ENCODE data around the gene CHGA. TPM values are rescaled to one million over a fixed set of nuclear protein-coding genes. Genes with fewer than 3 reads are reported as not detected.

Gene CHGA, protein sequence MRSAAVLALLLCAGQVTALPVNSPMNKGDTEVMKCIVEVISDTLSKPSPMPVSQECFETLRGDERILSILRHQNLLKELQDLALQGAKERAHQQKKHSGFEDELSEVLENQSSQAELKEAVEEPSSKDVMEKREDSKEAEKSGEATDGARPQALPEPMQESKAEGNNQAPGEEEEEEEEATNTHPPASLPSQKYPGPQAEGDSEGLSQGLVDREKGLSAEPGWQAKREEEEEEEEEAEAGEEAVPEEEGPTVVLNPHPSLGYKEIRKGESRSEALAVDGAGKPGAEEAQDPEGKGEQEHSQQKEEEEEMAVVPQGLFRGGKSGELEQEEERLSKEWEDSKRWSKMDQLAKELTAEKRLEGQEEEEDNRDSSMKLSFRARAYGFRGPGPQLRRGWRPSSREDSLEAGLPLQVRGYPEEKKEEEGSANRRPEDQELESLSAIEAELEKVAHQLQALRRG
- polyA plus RNA-seq (2012; ENCODE audit: insufficient read depth, insufficient read length) = not detected

- DNase-seq (ENCODE audit: low read depth, low spot score) = no peak
- H3K4me3 ChIP-seq (ENCODE audit: low read length) = no peak within 1 kb of the TSS
Observed at GRCh38 chr14:92922883-92923743, at the start of gene CHGA. CHGA (plus strand) TSS chr14:92923150; CDS start chr14:92923360, 210 bp downstream.

GRCh38 chr14:92874962-92875661, 47.8 kb upstream of the CHGA start:
- no peak overlapping the region for H3K4me3 ChIP-seq (ENCODE audit: low read length)
- no peak for DNase-seq (ENCODE audit: low read depth, low spot score)

- H3K4me3 ChIP-seq (ENCODE audit: low read length) = no peak overlapping the region
- no peak for DNase-seq (ENCODE audit: low read depth, low spot score)
Observed at GRCh38 chr14:92877757-92878431, 45.1 kb upstream of the CHGA start.

- no peak for DNase-seq (ENCODE audit: low read depth, low spot score)
Observed at GRCh38 chr14:92880351-92880750, 42.6 kb upstream of the CHGA start.

DNA sequence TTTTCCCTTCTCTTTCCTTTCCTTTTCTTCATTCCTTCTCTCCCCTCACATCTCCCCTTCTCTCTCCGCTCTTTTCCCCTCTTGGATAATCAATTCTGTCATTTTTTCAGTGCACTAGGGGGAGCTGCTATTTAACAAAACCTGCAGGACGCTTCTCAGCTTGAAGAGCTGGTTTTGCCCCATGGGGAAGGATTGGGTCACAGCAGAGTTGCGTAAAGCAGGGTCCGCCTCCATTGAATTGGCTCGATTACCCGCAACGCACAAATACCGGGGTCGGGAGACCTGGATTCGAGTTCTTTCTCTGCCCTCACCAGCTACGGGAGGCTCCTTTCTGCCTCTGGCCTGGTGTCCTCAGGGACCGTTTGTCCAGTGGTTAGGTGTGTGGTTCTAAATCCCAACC, 42.1 kb upstream of the CHGA start:
- DNase-seq (ENCODE audit: low read depth, low spot score) = no peak
- no peak overlapping the region for H3K4me3 ChIP-seq (ENCODE audit: low read length)

More at GRCh38 chr14:92880351-92880750, 42.6 kb upstream of the CHGA start:
- H3K4me3 ChIP-seq (ENCODE audit: low read length) = no peak overlapping the region

DNA sequence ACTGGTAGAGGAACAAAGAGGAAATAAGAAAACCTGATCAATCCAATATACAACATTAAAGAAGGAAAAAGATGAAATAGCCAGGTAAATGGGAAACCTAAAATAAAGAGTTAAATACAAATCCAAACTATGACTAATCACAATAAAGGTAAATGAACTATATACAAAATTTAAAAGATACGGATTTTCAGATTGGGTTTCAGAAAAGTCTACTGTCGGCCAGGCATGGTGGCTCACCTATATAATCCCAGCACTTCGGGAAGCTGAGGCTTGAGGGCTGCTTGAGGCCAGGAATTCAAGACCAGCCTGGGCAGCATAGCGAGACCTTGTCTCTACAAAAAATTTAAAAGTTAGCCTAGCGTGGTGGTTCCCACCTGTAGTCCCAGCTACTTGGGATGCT, 39.9 kb upstream of the CHGA start:
- no peak overlapping the region for H3K4me3 ChIP-seq (ENCODE audit: low read length)

GRCh38 chr14:92884410-92884809, 38.5 kb upstream of the CHGA start:
- DNase-seq (ENCODE audit: low read depth, low spot score) = no peak
- no peak overlapping the region for H3K4me3 ChIP-seq (ENCODE audit: low read length)

More for the DNA sequence above, 39.9 kb upstream of the CHGA start:
- DNase-seq (ENCODE audit: low read depth, low spot score) = no peak

GRCh38 chr14:92885279-92886061, 37.5 kb upstream of the CHGA start:
- no peak for DNase-seq (ENCODE audit: low read depth, low spot score)

GRCh38 chr14:92886337-92886736, 36.6 kb upstream of the CHGA start:
- DNase-seq (ENCODE audit: low read depth, low spot score) = no peak
- no peak overlapping the region for H3K4me3 ChIP-seq (ENCODE audit: low read length)

More at GRCh38 chr14:92885279-92886061, 37.5 kb upstream of the CHGA start:
- H3K4me3 ChIP-seq (ENCODE audit: low read length) = no peak overlapping the region

GRCh38 chr14:92887157-92887556, 35.8 kb upstream of the CHGA start:
- H3K4me3 ChIP-seq (ENCODE audit: low read length) = no peak overlapping the region
- DNase-seq (ENCODE audit: low read depth, low spot score) = no peak

DNA sequence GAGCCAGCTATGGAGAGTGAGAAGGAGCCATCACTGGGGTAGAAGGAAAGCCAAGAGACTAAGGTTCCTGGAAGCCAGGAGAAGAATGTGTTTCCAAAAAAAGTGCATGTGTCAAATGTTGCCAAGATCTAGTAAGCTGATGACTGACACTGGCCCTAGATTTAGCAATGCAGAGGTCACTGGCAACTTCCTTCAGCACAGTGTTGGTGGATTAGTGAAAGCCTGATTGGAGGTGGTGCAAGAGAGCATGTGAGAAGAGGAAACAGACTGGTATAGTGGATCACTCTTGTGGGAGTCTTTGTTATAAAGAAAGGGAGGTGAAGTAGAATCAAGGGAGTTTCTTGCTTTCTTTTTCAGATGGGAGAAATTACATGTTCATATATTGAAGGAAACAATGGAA, 34.1 kb upstream of the CHGA start:
- no peak overlapping the region for H3K4me3 ChIP-seq (ENCODE audit: low read length)
- DNase-seq (ENCODE audit: low read depth, low spot score) = no peak

- H3K4me3 ChIP-seq (ENCODE audit: low read length) = no peak overlapping the region
- no peak for DNase-seq (ENCODE audit: low read depth, low spot score)
Observed at GRCh38 chr14:92890830-92891588, 31.9 kb upstream of the CHGA start.

GRCh38 chr14:92892589-92892988, 30.4 kb upstream of the CHGA start:
- H3K4me3 ChIP-seq (ENCODE audit: low read length) = no peak overlapping the region
- DNase-seq (ENCODE audit: low read depth, low spot score) = no peak

DNA sequence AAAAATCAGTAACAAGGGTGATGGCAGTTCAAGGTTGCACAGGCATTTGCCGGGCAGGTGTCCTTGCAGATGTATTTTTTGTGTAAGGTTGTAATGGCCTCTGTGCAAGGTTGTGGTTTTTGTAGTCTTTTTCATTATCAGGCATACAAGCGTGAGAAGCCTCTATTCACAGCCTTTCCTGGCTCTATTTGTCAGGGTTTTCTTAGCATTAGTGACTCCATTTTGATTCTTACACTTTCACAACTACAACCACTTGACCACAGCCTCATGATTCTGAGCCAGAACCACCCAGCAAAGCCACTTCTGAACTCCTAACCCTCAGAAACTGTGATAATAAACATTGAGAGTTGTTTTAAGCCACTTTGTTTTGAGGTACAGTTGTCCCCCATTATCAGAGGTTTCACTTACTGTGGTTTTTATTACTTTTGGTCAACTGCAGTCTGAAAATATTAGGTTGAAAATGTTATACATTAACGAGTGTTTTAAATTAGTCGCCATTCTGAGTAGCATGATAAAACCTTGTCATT, 27.5 kb upstream of the CHGA start:
- DNase-seq (ENCODE audit: low read depth, low spot score) = no peak

GRCh38 chr14:92897922-92898565, 24.9 kb upstream of the CHGA start:
- DNase-seq (ENCODE audit: low read depth, low spot score) = no peak
- no peak overlapping the region for H3K4me3 ChIP-seq (ENCODE audit: low read length)

More for the DNA sequence above, 27.5 kb upstream of the CHGA start:
- H3K4me3 ChIP-seq (ENCODE audit: low read length) = no peak overlapping the region

GRCh38 chr14:92898566-92899131, 24.3 kb upstream of the CHGA start:
- no peak for DNase-seq (ENCODE audit: low read depth, low spot score)
- H3K4me3 ChIP-seq (ENCODE audit: low read length) = no peak overlapping the region
